ENCODE results near the gene SFSWAP.
"Not testable (repeated sequence)": the region's sequence is repeated elsewhere in the genome, so short reads cannot be mapped to it uniquely, and the experiment has no call there.

SFSWAP gene

DNA sequence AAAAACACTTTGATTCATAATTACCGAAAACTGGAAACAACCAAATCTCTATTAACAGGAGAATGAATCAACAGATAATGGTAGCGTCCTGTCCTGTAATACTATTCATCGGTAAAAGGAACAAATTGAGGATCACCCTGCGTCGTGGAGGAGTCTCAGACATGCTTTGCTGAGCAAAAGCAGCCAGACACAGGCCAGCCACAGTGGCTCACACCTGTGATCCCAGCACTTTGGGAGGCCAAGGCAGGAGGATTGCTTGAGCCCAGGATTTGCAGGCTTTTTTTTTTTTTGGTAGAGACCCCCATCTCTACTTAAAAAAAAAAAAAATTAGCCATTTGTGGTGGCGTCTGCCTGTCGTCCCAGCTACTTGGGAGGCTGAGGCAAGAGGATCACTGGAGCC is 83.2 kb downstream of the SFSWAP start:
- no peak for DNase-seq

DNA sequence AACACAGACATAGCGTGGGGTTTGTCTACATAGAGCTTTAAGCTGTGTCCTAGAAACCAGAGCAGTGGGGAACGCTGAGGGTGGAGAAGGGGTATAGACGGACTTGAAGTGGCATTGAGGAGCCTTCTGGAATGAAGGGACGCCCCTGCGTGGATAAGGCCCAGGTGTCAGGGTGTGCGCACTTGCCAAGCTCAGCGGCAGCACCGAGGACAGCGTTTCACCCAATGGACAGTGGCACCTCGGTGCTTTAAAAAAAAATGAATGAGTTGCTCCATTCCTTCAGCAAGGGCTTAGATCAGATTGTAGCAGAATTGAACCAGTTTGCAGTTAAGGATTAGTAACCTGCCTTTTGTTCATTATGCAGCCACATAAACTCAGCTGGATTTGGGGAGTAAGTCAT is 83.7 kb downstream of the SFSWAP start:
- DNase-seq, result no peak

DNA sequence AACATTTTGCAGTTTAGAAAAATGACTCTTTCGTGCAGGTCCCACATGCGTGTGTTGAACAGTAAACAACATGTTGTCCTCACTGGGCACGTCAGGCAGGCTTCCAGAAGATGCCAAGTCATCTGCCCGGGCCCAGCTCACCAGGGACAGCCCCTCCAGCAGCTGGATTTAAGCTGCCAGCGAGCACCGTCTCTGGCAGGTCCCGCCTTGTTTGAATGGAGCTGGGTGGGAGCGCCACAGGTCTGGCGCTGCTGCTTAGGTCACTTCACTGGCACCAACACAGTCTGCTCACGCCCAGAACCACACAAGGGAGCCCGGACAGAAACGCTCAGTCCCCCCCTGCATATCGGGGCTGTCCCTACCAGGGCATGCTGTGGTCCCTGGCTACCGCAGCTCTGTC is 84.2 kb downstream of the SFSWAP start:
- no peak for DNase-seq

DNA sequence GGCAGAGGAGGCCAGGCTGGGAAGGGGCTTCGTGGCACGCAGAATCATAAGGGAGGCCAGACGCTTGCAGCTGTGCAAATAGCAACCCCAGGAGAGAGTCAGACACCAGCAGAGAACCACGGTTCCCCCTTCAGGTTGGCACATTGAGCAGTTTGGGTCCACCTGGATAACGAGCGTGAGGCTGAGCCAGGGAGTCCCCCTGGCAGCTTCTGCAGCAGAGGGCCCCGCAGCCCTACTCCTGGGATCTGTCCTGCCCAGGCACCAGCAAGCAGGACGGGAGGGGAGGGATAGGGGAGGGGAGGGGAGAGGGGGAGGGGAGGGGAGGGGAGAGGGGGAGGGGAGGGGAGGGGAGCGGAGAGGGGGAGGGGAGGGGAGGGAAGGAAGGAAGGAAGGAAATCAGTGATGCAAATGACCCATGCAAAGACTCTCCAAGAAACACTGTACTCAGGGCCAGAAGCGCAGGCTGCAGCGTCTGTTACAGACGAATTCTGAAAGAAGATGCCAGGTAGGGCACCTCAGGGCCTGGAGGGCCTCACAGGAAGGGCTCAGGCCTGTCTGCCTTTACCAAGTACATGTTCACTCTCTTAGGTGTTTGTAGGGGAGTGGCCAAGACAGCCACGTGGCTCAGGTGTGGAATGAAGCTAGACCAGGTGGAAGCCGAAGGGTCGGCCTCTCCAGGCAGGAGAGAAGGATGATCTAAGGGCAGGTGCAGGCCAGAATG is 85.0 kb downstream of the SFSWAP start:
- DNase-seq, result no peak

DNA sequence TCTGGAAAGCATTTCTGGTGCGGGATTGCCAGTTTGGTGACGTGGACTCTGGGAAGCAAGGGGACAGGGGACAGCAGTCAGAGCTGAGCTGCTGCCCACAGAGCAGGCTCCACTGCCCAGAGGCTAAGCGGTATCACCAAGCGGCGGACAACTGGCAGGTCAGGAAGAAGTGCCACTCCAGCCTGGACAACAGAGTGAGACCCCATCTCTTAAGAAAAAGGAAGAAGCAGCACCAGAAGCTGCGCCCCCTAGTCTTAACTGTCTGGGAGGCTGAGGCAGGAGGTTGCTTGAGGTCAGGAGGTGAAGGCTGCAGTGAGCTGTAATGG is 85.5 kb downstream of the SFSWAP start:
- no peak for DNase-seq

DNA sequence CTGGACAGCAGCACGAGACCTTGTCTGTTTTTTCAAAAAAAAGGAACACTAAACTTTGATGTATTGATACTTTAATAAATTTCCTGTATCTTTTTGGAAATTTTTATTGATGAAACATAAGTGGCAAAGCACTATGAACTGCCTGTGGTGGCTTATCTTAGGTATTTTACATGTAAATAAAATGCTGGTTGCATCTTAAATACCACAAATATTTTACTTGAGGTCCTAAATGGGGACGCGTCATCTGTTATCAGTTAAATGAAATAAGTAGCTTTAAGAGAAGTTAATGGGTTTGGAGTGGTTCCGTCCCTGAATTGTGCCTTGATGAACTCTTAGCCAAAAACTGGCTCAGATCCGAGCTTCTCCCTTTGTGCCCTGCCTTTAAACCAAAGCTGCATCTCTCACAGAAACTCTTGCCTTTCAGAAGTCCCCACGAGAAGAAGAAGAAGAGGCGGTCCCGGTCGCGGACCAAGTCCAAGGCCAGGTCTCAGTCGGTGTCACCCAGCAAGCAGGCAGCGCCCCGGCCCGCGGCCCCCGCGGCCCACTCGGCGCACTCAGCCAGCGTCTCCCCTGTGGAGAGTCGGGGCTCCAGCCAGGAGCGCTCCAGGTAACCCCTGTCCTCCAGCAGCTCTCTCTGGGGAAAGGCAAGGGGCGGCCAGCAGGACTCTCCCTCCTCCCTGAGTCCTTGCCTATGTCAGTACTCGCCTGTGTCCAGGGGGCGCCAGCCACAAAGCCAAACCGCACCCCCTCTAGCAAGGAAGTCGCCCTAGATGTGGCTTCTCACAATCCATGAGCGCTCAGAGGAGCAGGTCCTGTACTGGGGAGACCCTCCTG is 86.1 kb downstream of the SFSWAP start:
- DNase-seq, result no peak

DNA sequence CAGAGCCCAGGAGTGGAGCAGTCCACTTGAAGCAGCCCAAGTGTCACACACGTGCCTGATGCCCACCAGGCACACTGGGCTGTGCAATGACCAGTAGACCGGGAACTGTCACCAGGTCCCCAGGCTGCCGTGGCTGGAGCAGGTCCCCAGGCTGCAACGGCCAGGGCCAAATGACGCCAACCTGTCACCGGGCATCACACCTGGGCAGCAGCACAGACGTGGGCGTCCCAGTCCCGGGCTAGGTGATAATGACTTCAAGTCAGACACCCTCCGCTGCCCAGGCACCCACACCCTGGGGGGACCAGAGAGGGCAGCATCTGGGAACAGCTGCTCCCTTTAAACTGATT is 86.7 kb downstream of the SFSWAP start:
- DNase-seq, result no peak

DNA sequence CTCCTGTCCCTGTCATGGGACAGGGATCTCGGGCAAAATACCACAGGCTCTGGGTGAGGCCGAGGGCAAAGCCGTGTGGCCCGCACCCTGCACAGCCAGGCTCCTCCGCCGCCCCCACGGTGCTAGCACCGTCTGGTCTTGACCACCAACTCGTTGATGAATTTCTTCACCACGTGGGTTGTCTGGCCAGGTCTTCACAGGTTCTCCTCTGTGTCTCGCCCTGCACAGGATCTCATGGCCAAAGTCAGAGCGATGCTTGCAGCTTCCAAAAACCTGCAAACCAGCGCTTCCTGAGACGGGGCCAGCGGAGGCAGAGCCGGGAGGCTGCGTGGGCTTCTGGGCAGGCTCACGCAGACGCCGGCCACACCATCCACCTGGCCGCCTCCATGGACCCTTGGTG is 88.3 kb downstream of the SFSWAP start:
- DNase-seq, result no peak

DNA sequence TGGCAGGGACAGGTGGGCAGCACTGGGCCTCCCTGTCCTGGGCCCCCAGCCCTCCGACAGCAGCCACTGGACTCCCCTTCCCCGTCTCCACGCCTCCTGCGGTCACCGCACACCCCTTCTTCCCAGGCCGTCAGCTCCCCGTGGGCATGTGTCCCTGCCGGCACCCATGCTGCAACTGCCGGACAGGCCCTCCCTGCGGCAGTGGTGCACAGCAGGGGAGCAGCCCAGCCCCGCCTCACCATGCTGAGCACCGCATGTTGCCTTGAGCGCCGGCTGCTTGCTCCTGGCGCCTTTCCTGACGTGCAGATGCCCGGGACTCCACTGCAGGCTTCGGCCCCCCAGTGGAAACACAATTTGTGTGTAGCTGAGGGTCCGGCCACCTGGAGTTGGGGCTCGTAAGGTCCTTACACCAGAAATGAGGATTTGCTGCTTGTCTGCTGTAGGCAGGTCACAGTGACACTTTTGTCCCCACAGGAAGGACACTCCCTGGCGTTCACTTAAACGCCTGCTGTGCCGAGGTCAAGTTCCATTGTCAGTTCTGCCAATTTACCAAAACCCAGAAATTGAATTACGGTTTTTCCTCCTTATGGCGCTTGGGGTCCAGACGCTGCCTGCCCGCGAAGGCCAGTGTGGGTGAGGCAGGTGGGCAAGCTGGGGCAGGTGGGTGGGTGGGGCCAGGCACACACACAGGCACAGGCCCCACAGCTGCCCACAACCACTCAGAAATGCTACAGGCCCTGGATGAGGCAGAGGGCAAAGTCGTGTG is 89.1 kb downstream of the SFSWAP start:
- no peak for DNase-seq

DNA sequence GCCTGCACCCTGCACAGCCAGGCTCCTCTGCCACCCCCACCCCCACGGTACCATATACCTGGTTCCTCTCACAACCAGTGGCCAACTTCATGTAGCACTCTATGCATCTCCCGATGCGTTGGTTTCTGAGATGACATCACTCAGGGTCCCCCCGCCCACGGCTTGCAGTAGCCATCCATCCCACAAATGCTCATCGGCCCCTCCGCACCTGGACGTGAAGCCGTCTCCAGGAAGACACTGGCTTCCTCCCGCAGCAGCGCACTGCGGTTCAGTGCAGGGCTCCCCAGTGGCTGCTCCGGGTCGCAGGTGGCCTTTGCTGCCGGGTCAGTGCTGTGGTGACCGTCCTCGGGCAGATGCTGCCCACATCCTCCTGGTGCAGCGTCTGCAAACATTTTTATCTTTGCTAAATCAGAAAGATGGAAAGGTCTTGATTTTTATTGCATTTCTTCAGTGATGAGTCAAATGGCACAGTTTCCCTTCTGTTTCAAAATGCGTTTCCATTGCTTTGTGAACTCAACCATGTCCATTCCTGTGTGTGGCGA is 89.8 kb downstream of the SFSWAP start:
- DNase-seq, result no peak

DNA sequence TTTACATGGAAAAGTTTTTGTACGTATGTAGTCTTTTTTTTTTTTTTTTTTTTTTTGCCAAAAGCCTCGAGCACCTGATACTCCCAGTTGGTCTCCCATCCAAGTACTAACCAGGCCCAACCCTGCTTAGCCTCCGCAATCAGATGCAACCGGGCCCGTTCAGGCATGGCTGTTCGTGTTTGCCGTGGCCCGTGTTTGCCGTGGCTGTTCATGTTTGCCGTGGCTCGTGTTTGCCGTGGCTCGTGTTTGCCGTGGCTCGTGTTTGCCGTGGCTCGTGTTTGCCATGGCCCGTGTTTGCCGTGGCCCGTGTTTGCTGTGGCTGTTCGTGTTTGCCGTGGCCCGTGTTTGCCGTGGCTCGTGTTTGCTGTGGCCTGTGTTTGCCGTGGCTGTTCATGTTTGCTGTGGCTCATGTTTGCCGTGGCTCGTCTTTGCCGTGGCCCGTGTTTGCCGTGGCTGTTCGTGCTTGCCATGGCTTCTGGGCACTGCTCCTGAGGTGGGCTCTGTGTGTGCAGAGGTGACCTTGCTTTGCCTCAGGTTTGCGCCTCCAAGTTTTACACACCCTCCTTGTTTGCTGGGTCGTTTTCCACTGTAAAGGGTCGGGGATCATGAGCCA is 90.5 kb downstream of the SFSWAP start:
- DNase-seq, result no peak

DNA sequence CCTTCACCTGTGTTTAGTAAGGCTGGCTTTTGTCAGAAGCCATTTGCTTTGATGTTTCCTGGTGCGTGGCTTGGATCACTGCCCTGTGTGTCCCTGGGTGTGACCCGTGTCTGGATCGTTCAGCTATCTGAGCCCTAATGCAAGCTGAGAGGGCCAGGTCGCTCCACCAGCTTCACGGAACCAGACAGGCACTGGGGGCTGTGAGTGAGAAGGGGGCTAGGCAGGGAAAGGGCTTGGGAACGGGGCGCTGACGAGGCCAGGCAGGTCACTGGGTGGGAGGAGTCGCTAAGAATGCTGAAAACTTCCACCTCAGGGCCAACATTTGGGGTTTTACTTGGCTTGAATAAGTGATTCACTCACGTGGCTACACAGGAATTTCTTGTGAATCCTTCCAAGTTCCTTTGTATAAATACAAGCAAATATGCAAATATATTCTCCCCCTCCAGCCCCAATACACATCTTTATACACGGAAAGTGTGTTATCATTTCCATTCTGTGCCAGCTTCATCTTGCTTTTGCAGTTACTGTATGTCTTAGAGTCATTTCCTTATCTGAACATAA is 93.2 kb downstream of the SFSWAP start:
- no peak for DNase-seq

DNA sequence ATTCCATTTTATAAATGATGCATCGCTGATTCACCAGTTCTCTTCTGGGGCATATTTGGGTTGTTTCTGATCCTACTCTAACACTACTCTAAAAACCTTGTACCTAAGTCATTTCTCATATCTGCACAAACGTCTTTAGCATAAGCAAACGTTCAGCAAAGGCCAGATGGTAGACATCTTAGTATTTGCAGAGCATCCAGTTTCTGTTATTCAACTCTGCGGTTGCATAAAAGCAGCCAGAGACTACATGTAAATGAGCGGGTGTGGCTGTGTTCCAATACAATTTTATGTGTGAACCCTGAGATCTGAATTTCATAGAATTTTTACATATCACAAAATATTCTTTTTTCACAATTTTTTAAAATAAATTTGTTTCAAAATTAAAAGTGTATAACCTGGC is 94.5 kb downstream of the SFSWAP start:
- DNase-seq, result no peak

DNA sequence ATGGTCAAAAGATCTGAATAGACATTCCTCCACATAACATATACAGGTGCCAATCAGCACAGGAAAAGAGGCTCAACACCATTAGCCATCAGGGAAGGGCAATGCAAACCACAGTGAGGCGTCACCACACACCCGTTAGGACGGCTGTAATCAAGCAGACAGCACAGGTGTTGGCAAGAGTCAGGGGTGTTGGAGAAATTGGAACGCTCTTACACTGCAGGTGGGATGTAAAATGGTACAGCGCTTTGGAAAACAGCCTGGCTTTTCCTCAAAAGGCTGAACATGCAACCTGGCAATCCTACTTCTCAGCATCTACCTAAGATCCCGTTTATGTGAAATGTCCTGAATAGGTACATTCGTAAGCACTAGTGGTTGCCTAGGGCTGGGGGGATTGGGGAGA is 95.8 kb downstream of the SFSWAP start:
- no peak for DNase-seq

DNA sequence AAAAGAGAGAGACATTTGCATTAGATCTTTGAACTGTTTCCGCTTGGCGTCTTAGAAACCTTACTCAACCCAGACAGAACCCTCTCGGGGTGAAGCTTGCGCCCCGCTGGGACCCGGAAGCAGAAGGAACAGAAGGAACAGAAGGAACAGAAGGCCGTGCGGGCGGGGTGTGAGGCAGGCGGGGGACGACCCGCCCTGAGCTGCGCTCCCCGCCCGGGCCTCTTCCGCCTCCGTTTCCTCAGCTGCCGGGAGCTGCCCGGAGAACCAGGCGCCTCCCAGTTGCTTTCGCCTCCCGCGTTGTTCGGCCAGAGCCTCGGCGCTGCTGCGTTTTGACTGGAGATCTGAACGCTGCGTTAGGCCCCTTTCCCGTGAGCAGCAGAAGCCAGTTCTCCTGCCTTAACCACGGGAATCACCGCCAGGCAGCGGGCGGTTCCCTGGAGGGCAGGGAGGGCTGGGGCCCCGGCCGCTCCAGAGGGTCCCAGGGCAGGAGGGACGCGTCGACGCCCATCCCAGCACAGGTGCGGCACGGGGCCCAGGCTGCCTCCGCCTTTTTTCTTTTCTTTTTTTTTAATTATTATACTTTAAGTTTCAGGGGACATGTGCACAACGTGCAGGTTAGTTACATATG is 98.0 kb downstream of the SFSWAP start:
- DNase-seq, result no peak

DNA sequence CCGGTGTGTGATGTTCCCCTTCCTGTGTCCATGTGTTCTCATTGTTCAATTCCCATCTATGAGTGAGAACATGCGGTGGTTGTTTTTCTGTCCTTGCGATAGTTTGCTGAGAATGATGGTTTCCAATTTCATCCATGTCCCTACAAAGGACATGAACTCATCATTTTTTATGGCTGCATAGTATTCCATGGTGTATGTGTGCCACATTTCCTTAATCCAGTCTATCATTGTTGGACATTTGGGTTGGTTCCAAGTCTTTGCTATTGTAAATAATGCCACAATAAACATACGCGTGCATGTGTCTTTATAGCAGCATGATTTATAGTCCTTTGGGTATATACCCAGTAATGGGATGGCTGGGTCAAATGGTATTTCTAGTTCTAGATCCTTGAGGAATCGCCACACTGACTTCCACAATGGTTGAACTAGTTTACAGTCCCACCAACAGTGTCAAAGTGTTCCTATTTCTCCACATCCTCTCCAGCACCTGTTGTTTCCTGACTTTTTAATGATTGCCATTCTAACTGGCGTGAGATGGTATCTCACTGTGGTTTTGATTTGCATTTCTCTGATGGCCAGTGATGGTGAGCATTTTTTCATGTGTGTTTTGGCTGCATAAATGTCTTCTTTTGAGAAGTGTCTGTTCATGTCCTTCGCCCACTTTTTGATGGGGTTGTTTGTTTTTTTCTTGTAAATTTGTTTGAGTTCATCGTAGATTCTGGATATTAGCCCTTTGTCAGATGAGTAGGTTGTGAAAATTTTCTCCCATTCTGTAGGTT is 98.8 kb downstream of the SFSWAP start:
- not testable (repeated sequence) for DNase-seq

DNA sequence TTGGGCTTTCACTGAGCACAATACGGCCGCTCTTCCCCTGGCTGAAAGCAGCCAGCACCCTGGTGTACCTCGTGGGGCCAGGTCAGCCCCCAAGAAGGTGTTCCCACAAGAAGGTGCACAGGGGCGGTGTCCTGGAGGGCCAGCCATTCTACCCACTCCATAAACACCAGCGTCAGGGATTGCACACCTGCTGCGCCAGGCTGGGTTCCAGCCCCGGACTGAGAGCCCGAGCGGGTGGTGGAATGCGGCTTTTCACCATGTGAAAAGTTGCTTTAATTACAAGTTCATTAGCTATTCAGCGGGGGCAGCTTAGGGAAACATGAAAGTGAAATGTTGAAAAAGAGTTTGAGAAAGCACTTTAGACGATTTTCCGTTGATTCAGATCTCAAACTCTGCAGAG is 99.8 kb downstream of the SFSWAP start:
- no peak for DNase-seq

DNA sequence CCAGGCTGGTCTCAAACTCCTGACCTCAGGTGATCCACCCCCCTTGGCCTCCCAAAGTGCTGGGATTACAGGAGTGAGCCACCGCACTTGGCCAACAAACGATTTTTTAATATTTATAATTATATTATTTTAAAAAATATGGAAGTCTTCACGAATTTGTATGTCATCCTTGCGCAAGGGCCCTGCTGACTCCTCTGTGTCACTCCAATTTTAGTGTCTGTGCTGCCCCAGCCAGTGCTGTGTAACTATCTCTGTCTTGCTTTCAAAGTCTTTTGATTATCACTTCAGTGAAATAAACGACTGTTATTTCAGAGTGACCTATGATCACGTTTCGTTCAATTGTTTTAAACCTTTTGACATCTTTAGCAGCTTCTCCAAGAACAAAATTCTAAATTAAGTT is 104.2 kb downstream of the SFSWAP start:
- no peak for DNase-seq

DNA sequence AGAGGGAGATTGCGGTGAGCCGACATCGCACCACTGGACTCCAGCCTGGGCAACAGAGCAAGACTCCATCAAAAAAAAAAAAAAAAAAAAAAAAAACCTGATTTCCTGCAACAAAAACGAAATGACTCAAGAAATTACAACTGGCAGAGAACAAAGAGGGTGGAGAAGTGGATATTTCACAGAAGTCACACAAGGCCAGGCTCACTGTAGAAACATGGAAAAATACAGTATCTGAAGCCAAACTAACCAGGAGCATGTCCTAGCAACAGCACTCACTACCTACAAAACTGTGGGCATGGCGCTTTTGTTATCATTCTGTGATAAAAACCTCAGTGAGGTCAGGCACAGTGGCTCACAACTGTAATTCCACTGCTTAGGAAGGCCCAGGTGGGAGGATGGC is 105.6 kb downstream of the SFSWAP start:
- DNase-seq, result no peak

DNA sequence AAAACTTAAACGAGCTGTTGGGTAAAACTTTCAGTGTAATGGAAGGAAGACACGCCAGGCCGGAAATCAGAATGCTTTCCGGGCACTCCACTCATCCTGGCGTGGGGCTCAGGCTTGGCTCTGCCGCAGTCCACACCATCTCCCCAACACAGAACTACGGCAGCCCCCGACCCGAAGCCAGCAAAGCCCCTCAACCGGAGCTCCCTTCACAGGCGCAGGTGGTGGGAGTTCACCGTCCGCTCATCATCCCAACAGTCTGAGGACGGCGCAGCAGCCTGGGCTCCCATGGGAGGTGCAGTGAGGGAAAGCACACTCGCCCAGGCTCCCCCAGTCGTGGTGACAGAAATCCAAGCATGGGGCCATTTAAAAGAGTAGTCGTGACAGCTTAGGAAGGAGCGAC is 106.4 kb downstream of the SFSWAP start:
- no peak for DNase-seq

DNA sequence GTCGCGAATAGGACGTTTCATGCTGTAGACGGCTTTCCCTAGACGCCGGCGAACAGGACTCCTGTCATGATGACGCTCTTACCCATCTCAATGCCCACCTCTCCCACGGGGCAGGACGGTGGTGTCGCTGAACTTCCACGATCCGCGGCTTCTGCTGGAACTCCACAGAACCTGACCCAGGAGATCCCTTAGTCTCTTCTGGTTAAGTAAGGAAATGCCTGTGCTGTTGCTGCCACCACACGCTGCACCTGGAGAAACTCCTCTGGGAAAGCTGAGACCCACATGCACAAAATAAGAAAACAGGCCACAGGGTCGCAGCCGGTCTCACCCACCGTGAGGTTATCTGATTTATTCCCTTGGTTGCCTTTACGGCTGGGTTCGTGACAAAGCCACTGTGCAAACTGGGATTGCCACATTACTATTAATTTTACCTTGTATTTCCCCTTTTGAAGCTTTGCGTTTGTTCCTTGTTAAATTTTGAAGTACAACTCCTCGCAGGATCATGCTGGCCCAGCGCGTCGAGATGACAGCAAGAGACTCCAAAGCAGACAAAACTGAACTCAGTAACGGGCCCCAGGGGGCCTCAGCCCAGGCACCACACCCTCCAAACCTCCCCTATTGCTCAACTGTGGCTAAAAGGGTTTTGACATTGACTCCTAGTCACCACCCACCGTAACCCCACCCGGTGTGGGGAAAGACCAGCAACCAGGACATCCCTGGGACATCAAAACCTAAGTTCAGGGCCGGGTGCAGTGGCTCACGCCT is 108.1 kb downstream of the SFSWAP start:
- no peak for DNase-seq

All from stimulated activated CD8-positive, alpha-beta memory T cell treated with anti-CD3 and anti-CD28 coated beads, Interleukin-4, amount 100 ng/mL, for 48 hours (primary cell).